HG03045 (cell line): ENCODE data around the gene ASB2.

Source experiments
- ATAC-seq: cut with Tn5 transposase; IDR thresholded peaks from one replicate; pipeline ENCODE4 v1.9.1; 2021; ENCODE audit warnings: mild to moderate bottlenecking, moderate library complexity; ENCODE audit not compliant: unreplicated experiment

ASB2 gene

GRCh38 chr14:93951635-93952540 is 24.5 kb downstream of the ASB2 start:
- ATAC-seq = no peak

- no peak for ATAC-seq
Measured at GRCh38 chr14:93950948-93951634, 25.3 kb downstream of the ASB2 start.

GRCh38 chr14:93949511-93950075 is 26.8 kb downstream of the ASB2 start:
- no peak for ATAC-seq

GRCh38 chr14:93947282-93947681 is 29.1 kb downstream of the ASB2 start:
- no peak for ATAC-seq

- no peak for ATAC-seq
Measured at GRCh38 chr14:93946541-93947090, 29.8 kb downstream of the ASB2 start.

GRCh38 chr14:93946104-93946503 is 30.3 kb downstream of the ASB2 start:
- no peak for ATAC-seq

- no peak for ATAC-seq
Measured at GRCh38 chr14:93945070-93945399, 31.3 kb downstream of the ASB2 start.

- no peak for ATAC-seq
Measured at GRCh38 chr14:93944348-93945069, 31.9 kb downstream of the ASB2 start.

GRCh38 chr14:93943930-93944329 is 32.4 kb downstream of the ASB2 start:
- no peak for ATAC-seq

- no peak for ATAC-seq
Measured at GRCh38 chr14:93943052-93943451, 33.3 kb downstream of the ASB2 start.

- ATAC-seq = no peak
Measured at GRCh38 chr14:93941293-93941910, 35.0 kb downstream of the ASB2 start.

GRCh38 chr14:93940437-93940836 is 35.9 kb downstream of the ASB2 start:
- ATAC-seq = no peak

- peak; percentile 89 for ATAC-seq
Measured at GRCh38 chr14:93939304-93940229, 36.8 kb downstream of the ASB2 start.

GRCh38 chr14:93938751-93939303 is 37.5 kb downstream of the ASB2 start:
- ATAC-seq = no peak

- ATAC-seq = no peak
Measured at GRCh38 chr14:93937519-93937918, 38.9 kb downstream of the ASB2 start.

- no peak for ATAC-seq
Measured at GRCh38 chr14:93936926-93937325, 39.4 kb downstream of the ASB2 start.

GRCh38 chr14:93936245-93936644 is 40.1 kb downstream of the ASB2 start:
- no peak for ATAC-seq

- ATAC-seq = no peak
Measured at GRCh38 chr14:93935213-93935612, 41.2 kb downstream of the ASB2 start.

- ATAC-seq = no peak
Measured at GRCh38 chr14:93932642-93933041, 43.7 kb downstream of the ASB2 start.
